T follicular helper cell (primary cell): Measurements from ENCODE around the gene PALD1.
"Not testable (repeated sequence)": the region's sequence is repeated elsewhere in the genome, so short reads cannot be mapped to it uniquely, and the experiment has no call there.

Experiments
- DNase-seq: peaks from one replicate; pipeline ENCODE4 v3.0.0-alpha.2; 2020; ENCODE audit warnings: low read depth

The PALD1 gene

GRCh38 chr10:70571636-70572439 lies 93.3 kb downstream of the PALD1 start:
- no peak for DNase-seq

GRCh38 chr10:70573599-70574506 lies 95.3 kb downstream of the PALD1 start:
- DNase-seq, result no peak

- no peak for DNase-seq
These were observed 96.9 kb downstream of the PALD1 start for GRCh38 chr10:70575486-70575873.

- no peak for DNase-seq
These were observed 97.6 kb downstream of the PALD1 start for GRCh38 chr10:70575874-70576802.

- no peak for DNase-seq
These were observed 98.4 kb downstream of the PALD1 start for GRCh38 chr10:70576803-70577517.

GRCh38 chr10:70578371-70578947 lies 99.9 kb downstream of the PALD1 start:
- DNase-seq, result peak; percentile 9

- DNase-seq, result no peak
These were observed 100.9 kb downstream of the PALD1 start for GRCh38 chr10:70579234-70580002.

- DNase-seq, result not testable (repeated sequence)
These were observed 102.6 kb downstream of the PALD1 start for GRCh38 chr10:70581176-70581575.

- DNase-seq, result no peak
These were observed 104.5 kb downstream of the PALD1 start for GRCh38 chr10:70582793-70583668.

GRCh38 chr10:70583669-70584037 lies 105.1 kb downstream of the PALD1 start:
- no peak for DNase-seq

GRCh38 chr10:70584366-70584765 lies 105.8 kb downstream of the PALD1 start:
- no peak for DNase-seq

GRCh38 chr10:70584909-70585544 lies 106.5 kb downstream of the PALD1 start:
- no peak for DNase-seq

GRCh38 chr10:70585578-70586169 lies 107.1 kb downstream of the PALD1 start:
- no peak for DNase-seq

- no peak for DNase-seq
These were observed 107.9 kb downstream of the PALD1 start for GRCh38 chr10:70586348-70586930.

GRCh38 chr10:70587045-70587658 lies 108.6 kb downstream of the PALD1 start:
- DNase-seq, result no peak

GRCh38 chr10:70588255-70588654 lies 109.7 kb downstream of the PALD1 start:
- no peak for DNase-seq

GRCh38 chr10:70588859-70589570 lies 110.4 kb downstream of the PALD1 start:
- no peak for DNase-seq
